ENCODE results near the gene ESYT2. TPM values are rescaled to one million over a fixed set of nuclear protein-coding genes. Genes with fewer than 3 reads are reported as not detected.

Gene ESYT2
- total RNA-seq, 1 donor from 2014 or later = 102 TPM

DNA sequence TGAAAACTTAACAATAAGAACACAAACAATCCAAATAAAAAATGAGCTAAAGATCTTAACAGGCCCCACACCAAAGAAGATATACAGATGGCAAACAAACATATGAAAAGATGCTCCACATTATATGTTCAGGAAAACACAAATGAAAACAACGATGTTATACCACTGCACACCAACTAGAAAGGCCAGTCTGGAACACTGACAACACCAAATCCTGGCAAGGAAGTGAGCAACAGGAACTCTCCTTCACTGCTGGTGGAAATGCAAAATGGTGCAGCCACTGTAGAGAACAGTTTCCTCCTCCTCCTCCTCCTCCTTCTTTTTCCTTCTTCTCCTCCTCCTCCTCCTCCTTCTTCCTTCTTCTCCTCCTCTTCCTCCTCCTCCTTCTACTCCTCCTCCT is 112.5 kb downstream of the ESYT2 start:
- no peaks in the 10 kb centered on the region for H3K4me1 ChIP-seq
- intact Hi-C loops (cut with DNase I) = no loop called here

DNA sequence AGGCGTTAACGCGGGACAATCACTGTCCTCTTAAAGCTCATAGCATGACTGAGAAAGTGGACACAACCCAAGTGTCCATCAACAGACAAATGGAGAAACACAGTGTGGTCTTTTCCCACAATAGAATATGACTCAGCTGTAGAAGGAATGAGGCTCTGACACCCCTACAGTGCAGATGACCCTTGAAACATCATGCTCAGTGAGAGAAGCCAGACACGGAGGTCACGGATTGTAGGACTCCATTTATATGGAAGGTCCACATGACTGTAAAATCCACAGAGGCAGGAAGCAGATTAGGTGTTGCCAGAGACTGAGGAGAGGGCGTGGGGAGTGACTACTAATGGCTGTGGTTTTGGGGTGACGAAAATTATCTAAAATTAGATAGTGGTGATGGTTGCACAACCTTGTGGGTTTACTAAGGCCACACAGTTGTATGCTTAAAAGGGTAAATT is 118.6 kb downstream of the ESYT2 start:
- TF ChIP-seq, protein P1, sequence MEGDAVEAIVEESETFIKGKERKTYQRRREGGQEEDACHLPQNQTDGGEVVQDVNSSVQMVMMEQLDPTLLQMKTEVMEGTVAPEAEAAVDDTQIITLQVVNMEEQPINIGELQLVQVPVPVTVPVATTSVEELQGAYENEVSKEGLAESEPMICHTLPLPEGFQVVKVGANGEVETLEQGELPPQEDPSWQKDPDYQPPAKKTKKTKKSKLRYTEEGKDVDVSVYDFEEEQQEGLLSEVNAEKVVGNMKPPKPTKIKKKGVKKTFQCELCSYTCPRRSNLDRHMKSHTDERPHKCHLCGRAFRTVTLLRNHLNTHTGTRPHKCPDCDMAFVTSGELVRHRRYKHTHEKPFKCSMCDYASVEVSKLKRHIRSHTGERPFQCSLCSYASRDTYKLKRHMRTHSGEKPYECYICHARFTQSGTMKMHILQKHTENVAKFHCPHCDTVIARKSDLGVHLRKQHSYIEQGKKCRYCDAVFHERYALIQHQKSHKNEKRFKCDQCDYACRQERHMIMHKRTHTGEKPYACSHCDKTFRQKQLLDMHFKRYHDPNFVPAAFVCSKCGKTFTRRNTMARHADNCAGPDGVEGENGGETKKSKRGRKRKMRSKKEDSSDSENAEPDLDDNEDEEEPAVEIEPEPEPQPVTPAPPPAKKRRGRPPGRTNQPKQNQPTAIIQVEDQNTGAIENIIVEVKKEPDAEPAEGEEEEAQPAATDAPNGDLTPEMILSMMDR (IDR thresholded peaks at IDR 0.05) = no peak
- H3K9me3 ChIP-seq = no peaks in the 10 kb centered on the region
- H3K4me1 ChIP-seq = no peaks in the 10 kb centered on the region
- DNase-seq (ENCODE audit: low spot score in 2 of 2) = no peak
- no peaks in the 10 kb centered on the region for H3K36me3 ChIP-seq
- H3K27me3 ChIP-seq = no peaks in the 10 kb centered on the region
- no peak overlapping the region for H3K27ac ChIP-seq
- H3K4me3 ChIP-seq = no peak overlapping the region
- intact Hi-C loops (cut with DNase I) = no loop called here

More for the DNA sequence above, 112.5 kb downstream of the ESYT2 start:
- TF ChIP-seq, protein P1 (IDR thresholded peaks at IDR 0.05) = no peak
- H3K9me3 ChIP-seq = no peaks in the 10 kb centered on the region
- no peak overlapping the region for H3K27ac ChIP-seq
- no peak for DNase-seq (ENCODE audit: low spot score in 2 of 2)
- H3K36me3 ChIP-seq = no peaks in the 10 kb centered on the region
- H3K27me3 ChIP-seq = no peaks in the 10 kb centered on the region
- H3K4me3 ChIP-seq = no peak overlapping the region

DNA sequence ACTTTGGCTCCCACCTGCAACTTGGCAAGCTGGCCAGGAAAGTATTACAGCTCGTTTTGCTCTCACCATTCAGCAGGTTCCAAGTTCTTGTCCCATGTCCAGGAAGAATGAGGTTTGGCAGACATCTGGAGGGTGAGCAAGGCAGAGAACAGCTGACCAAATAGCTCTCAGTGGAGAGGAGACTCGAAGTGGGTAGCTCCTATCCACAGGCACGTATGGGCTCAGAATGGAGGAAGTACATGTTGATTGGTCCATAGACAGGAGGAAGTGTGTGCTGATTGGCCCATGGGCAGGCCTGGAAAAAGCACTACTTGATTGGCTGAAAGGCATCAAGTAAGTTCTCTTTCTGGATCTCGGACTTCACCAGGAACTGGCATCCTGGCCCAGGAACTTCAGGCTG is 121.7 kb downstream of the ESYT2 start:
- Histone ChIP-seq H3K27ac (no peak overlapping the region), H3K27me3 (no peaks in the 10 kb centered on the region), H3K9me3 (no peaks in the 10 kb centered on the region), H3K4me1 (peaks cover 0 to 3% of the 10 kb centered on the region in 2 donors), H3K4me3 (no peak overlapping the region), H3K36me3 (no peaks in the 10 kb centered on the region)
- DNase-seq (ENCODE audit: low spot score in 2 of 2) = no peak
- TF ChIP-seq, protein P1 (IDR thresholded peaks at IDR 0.05) = no peak
- intact Hi-C loops (cut with DNase I) = no loop called here

DNA sequence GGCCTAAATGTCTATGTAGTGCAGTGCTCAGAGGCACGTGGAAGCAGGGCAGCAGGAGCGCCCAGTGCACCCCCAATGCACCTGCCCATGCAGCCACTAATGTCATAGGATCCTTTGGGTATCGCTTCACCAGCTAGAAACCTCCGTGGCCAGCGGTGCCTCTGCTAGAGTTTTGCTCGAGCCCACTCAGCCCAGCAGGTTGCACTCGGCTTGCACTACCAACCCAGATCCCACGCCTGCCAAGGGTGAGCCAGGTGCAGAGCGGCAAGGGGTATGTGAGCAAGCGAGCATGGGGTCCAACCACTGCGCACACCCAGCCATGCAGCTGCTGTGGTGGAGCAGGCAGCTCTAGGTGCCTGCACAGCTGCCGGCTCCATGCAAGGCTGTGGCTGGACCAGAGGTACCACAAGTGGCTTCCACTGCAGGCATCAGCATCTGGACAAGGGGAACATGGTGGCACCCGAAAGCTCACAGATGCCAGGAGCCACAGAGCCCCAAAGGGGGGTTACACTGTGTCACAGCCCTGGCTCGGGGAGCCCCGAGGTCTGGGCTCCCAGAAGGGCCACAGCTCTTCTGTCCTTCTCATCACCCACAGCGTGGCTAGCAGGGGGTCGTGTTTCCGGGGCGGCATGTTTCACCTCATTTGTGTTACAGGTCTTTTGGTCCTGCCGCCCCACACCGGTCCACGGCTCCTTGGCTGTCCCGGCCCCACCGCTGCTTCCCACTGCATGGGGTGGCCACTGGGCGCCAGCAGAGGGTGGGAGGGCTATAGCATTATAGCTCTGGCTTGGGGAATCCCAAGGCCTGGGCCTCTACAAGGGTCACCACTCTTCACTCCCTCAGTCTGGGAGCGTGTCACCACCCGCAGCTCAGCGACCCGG is 122.4 kb downstream of the ESYT2 start:
- TF ChIP-seq, protein P1 (IDR thresholded peaks at IDR 0.05) = no peak
- no peaks in the 10 kb centered on the region for H3K9me3 ChIP-seq
- H3K36me3 ChIP-seq = no peaks in the 10 kb centered on the region
- no peaks in the 10 kb centered on the region for H3K27me3 ChIP-seq
- DNase-seq (ENCODE audit: low spot score in 2 of 2) = no peak
- intact Hi-C loops (cut with DNase I) = no loop called here
- H3K27ac ChIP-seq = no peak overlapping the region
- peaks cover 0 to 3% of the 10 kb centered on the region in 2 donors for H3K4me1 ChIP-seq
- no peak overlapping the region for H3K4me3 ChIP-seq

DNA sequence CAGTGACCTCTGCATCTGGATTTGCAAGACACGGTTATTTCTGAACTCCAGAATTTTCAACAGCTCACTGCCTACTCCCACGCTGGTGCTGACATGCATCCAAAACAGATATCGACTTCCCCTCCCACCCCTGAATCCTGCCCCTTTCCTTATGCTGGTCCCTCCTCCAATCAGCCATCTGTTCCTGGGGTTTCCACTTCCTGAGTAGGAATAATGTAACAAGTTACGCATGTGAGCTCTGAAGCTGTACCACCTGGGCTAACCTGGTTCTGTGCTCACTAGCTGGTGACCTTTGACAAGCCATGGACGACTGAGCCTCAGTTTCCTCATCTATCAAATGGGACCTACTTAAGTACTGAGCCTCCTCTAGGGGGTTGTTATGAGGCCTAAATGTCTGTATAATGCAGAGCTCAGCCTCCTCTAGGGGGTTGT is 123.0 kb downstream of the ESYT2 start:
- no peak overlapping the region for H3K4me3 ChIP-seq
- H3K9me3 ChIP-seq = no peaks in the 10 kb centered on the region
- H3K36me3 ChIP-seq = no peaks in the 10 kb centered on the region
- intact Hi-C loops (cut with DNase I) = no loop called here
- H3K27me3 ChIP-seq = no peaks in the 10 kb centered on the region
- H3K4me1 ChIP-seq = peaks cover 0 to 3% of the 10 kb centered on the region in 2 donors
- TF ChIP-seq, protein P1 (IDR thresholded peaks at IDR 0.05) = no peak
- no peak for DNase-seq (ENCODE audit: low spot score in 2 of 2)
- H3K27ac ChIP-seq = no peak overlapping the region

All from ascending aorta (tissue), 2 donors.